ENCODE data around the gene EGFR. TPM values are rescaled to one million over a fixed set of nuclear protein-coding genes. Genes with fewer than 3 reads are reported as not detected.

EGFR gene
- total and polyA plus RNA-seq, 7 donors = 3.6 to 61.5 (median 35.6) TPM

DNA sequence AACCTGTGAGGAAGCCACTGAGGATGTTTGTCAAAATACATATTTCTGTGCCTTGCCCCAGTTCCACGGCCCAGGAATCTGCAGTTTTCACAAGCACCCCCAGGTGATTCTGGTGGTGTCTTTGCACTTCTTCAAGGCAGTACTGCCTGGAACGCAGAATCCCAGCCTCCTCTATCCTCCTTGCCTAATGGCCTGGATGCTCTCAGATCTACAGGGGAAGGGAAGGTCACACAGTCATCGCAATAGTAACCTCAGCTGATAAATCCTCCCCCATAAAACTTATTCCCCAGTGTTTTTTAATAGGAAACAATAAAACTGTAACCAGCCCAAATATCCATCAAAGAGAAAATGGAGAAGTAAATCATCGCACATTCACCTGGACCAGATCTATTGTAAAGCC, 78.3 kb downstream of the EGFR start:
- Histone ChIP-seq H3K4me3 (no peak overlapping the region), H3K27ac (no peak overlapping the region), H3K27me3 (no peaks in the 10 kb centered on the region), H3K36me3 (no peaks in the 10 kb centered on the region), H3K4me1 (peaks cover 0 to 40% (median 33%) of the 10 kb centered on the region in 4 donors), H3K9me3 (no peaks in the 10 kb centered on the region)
- no peak for DNase-seq
- TF ChIP-seq, protein P1, sequence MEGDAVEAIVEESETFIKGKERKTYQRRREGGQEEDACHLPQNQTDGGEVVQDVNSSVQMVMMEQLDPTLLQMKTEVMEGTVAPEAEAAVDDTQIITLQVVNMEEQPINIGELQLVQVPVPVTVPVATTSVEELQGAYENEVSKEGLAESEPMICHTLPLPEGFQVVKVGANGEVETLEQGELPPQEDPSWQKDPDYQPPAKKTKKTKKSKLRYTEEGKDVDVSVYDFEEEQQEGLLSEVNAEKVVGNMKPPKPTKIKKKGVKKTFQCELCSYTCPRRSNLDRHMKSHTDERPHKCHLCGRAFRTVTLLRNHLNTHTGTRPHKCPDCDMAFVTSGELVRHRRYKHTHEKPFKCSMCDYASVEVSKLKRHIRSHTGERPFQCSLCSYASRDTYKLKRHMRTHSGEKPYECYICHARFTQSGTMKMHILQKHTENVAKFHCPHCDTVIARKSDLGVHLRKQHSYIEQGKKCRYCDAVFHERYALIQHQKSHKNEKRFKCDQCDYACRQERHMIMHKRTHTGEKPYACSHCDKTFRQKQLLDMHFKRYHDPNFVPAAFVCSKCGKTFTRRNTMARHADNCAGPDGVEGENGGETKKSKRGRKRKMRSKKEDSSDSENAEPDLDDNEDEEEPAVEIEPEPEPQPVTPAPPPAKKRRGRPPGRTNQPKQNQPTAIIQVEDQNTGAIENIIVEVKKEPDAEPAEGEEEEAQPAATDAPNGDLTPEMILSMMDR (IDR thresholded peaks at IDR 0.05) = no peak
- TF ChIP-seq POLR2A (IDR thresholded peaks at IDR 0.05) = no peak
- no peak for TF ChIP-seq EP300 (IDR thresholded peaks at IDR 0.05)
- TF ChIP-seq POLR2AphosphoS5 (IDR thresholded peaks at IDR 0.05) = no peak
- WGBS, 2 donors = 92 to 93% methylated on average over 4 of the region's 4 CpGs
- intact Hi-C loops (cut with DNase I) = no loop called here

DNA sequence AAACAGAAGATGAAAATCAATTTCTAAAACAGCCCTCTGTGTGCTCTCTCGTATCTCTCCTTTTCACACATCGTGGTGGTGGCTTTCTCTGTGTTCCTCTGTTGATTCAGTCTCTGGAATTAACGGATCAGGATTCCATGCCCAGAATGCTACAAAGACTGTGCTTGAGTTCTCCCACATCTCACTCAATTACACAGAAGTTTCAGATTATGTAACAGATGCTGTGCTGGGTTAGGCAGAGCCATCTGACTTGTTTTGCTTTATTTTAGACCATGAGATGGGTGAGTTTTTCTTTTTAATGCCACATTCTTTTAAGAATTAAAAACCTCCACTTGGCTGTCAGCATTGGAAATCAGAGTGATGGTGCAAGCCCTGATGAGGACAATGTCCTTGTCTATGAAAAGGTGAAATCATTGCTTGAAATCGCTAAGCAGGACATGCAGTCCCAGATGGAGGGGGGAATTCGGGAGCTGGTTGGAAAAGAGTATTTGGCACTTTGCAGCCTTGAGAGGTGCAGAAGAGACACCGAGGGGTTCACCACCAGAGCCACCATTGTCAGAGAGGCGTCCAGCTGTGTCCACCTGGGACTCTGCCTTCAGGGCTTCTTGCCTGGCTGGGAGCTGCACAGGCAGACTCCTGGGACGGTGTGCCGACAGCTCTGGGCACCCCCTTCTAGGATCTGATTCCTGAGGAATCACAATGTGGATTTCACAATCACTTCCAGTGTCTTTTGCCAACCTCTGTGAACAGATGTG, 80.4 kb downstream of the EGFR start:
- WGBS, 2 donors = 78 to 81% methylated on average over 9 of the region's 9 CpGs
- no peaks in the 10 kb centered on the region for H3K36me3 ChIP-seq
- H3K9me3 ChIP-seq = no peaks in the 10 kb centered on the region
- H3K4me3 ChIP-seq = no peak overlapping the region
- H3K27ac ChIP-seq = peak overlapping the region; percentile 46 to 75 (median 59)
- DNase-seq = no peak
- no peaks in the 10 kb centered on the region for H3K27me3 ChIP-seq
- intact Hi-C loops (cut with DNase I) = no loop called here
- H3K4me1 ChIP-seq = peaks cover 0 to 26% (median 24%) of the 10 kb centered on the region in 4 donors
- no peak for TF ChIP-seq POLR2A (IDR thresholded peaks at IDR 0.05)
- peak in 2 of 4 donors; percentile 18 to 36 for TF ChIP-seq POLR2AphosphoS5 (IDR thresholded peaks at IDR 0.05)

DNA sequence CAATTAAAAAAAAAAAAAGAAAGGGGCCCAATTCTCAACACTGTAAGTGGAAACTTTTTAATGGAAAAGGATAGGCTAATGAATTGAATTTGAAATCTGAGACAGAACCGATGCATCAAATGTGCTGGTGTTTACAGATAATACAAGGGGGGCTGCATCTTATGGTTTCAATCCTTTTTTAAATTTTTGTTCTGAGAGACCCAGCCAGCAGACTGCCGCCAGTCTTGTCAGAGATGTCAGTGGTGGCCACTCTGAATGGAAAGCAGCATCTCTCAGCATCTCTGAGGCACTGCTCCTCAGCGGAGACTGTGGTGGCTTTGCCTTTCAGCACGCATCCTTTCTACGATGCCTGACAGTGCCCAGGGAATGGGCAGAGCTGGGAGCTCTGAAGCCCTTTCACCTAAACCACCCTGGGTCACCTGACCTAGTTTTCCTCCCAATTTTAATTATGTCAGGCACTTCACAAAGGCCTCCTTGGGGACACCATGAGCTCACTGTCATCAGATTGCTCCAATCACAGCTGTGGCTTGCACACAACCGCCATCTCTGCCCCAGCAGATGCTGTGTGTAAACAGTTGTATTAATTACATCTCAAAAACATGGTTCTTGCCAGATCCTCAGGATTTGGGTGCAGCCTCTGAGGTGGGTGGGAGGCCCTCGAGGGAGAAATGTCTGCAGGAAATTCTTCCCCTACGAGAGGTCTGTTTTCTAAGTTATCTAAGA, 81.2 kb downstream of the EGFR start:
- intact Hi-C loops (cut with DNase I) = no loop called here
- WGBS, 2 donors = 74 to 75% methylated on average over 8 of the region's 8 CpGs
- H3K36me3 ChIP-seq = no peaks in the 10 kb centered on the region
- DNase-seq = no peak
- H3K27ac ChIP-seq = peak overlapping the region; percentile 46 to 75 (median 59)
- H3K27me3 ChIP-seq = no peaks in the 10 kb centered on the region
- H3K4me1 ChIP-seq = peaks cover 0 to 31% (median 29%) of the 10 kb centered on the region in 4 donors
- no peaks in the 10 kb centered on the region for H3K9me3 ChIP-seq
- TF ChIP-seq, protein P1 (IDR thresholded peaks at IDR 0.05) = no peak
- TF ChIP-seq POLR2A (IDR thresholded peaks at IDR 0.05) = no peak
- no peak for TF ChIP-seq EP300 (IDR thresholded peaks at IDR 0.05)
- TF ChIP-seq POLR2AphosphoS5 (IDR thresholded peaks at IDR 0.05) = peak in 1 of 4 donors; percentile 9
- no peak overlapping the region for H3K4me3 ChIP-seq

DNA sequence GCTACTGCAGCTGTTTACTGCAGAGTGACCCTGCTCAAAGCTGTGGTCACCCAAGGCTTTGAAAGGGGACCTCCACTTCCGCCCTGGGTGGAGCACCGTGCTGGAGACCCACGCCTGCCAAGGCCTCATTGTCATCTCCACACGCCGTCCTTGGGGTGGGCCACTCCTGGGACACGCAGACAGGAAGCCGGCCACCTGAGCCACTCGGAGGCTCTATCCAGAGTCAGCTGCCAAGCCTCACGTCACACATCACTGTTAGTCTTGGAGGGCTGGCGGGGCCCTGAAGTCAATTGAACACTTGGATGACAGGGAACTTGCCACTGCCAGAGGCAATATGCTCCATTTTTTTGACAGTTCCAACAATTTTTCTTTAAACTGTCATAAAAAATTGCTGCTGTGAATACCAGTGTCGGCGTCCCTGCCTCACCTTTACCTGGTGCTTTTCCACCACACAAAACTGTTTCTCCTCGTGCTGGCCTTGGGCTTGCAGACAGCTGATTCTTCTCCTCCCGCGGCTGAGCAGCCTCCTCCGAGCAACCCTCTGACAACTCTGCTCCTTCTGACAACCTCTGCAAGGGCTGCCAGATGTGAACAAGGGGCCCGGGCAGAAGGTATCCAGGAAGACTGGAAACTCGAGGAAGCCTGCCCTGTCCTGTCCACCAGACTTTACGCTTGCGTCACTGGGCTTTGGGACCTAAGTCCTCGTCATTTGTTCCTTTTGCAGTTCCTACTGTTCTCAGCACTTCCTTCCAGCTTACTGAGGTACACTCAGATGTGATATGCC, 81.9 kb downstream of the EGFR start:
- no peak overlapping the region for H3K4me3 ChIP-seq
- no peaks in the 10 kb centered on the region for H3K36me3 ChIP-seq
- peak; percentile 89 for DNase-seq
- peaks cover 0 to 36% (median 34%) of the 10 kb centered on the region in 4 donors for H3K4me1 ChIP-seq
- TF ChIP-seq POLR2AphosphoS5 (IDR thresholded peaks at IDR 0.05) (no peak), EP300 (IDR thresholded peaks at IDR 0.05) (no peak), POLR2A (IDR thresholded peaks at IDR 0.05) (no peak)
- TF ChIP-seq, protein P1 (IDR thresholded peaks at IDR 0.05) = no peak
- WGBS, 2 donors = 71 to 81% methylated on average over 21 of the region's 21 CpGs
- no peaks in the 10 kb centered on the region for H3K9me3 ChIP-seq
- peak overlapping the region; percentile 46 to 75 (median 59) for H3K27ac ChIP-seq
- no peaks in the 10 kb centered on the region for H3K27me3 ChIP-seq
- intact Hi-C loops (cut with DNase I) = no loop called here

Measured in sigmoid colon (tissue), 7 donors.